ENCODE results near the gene SHROOM1. TPM values are rescaled to one million over a fixed set of nuclear protein-coding genes. Genes with fewer than 3 reads are reported as not detected.

SHROOM1 gene
- total and polyA plus RNA-seq, 2 of the 8 experiments (the other 6 are each of a cell fraction or from before 2014, with no cell fraction given): 3.9 to 5.2 TPM

- no peak overlapping the region; the same call in 1 of the 2 replicates for H3K18ac ChIP-seq (ENCODE audit: extremely low read depth, low read length)
- H3K36me3 ChIP-seq (ENCODE audit: control insufficient read depth in 2 of 4, insufficient read depth in 4 of 4, low read length in 3 of 4): peaks cover 0 to 4% (median 0%) of the 10 kb centered on the region in 4 experiments; a peak in 1 of 8 replicates
- peaks cover 34 to 54% (median 46%) of the 10 kb centered on the region in 4 experiments for H3K27me3 ChIP-seq (replicated peaks in 1 of 4; ENCODE audit: control insufficient read depth in 3 of 4, extremely low read depth in 1 of 4, insufficient read depth in 3 of 4, low read length in 3 of 4)
- H3K56ac ChIP-seq (replicated peaks; ENCODE audit: insufficient read length, low read depth, low read length): no peak overlapping the region
- H2AFZ ChIP-seq (ENCODE audit: low read length): no peak overlapping the region
- no peak overlapping the region for H2BK120ac ChIP-seq (replicated peaks; ENCODE audit: low read depth, low read length)
- no peaks in the 10 kb centered on the region for H3K79me1 ChIP-seq (ENCODE audit: low read depth, low read length)
- H2BK5ac ChIP-seq (ENCODE audit: low read depth, low read length): no peak overlapping the region
- 3% methylated on average over 40 of the region's 110 CpGs; no CpG with 5 or more reads in 1 of the 2 experiments for WGBS, 2 experiments (ENCODE audit: extremely low coverage in 1 of 2, insufficient coverage in 1 of 2, insufficient read length in 1 of 2, insufficient replicate concordance in 2 of 2, low coverage in 1 of 2, low lambda C conversion rate in 2 of 2, missing lambda C conversion rate in 1 of 2)
- peak in 1 of 2 experiments; percentile 80 for DNase-seq (ENCODE audit: low read depth in 1 of 2, low spot score in 2 of 2)
- TF ChIP-seq CTBP2 (IDR thresholded peaks at IDR 0.05; ENCODE audit: borderline replicate concordance, insufficient read depth, insufficient read length, low read length) (no peak), HDAC6 (IDR thresholded peaks at IDR 0.05; ENCODE audit: low read depth, low read length) (no peak), PHF8 (conservative IDR thresholded peaks at IDR 0.05; ENCODE audit: low read depth, low read length) (0 out of 2 replicates have a peak, but pooled peaks have one; percentile 16), MAX (IDR thresholded peaks at IDR 0.05) (peak; percentile 82), EZH2 (IDR thresholded peaks at IDR 0.05; ENCODE audit: low read depth, low read length, severe bottlenecking) (peak; percentile 54), E2F6 (IDR thresholded peaks at IDR 0.05) (peak; percentile 83)
- H2BK20ac ChIP-seq (ENCODE audit: low read length): no peak overlapping the region
- no peak overlapping the region for H2AK5ac ChIP-seq (ENCODE audit: low read depth, low read length)
- no peak for FAIRE-seq
- CTCF ChIA-PET (ENCODE audit: partially characterized antibody): interaction anchor here (0.6 to 3.2 kb wide), 16 partner anchors 9 to 287 kb away, joined by 3 to 19 read pairs (median 4); partner anchors contain the start of genes GDF9, SHROOM1 and UQCRQ
- H3K9me3 ChIP-seq (ENCODE audit: insufficient read depth in 2 of 2, low read depth in 1 of 2, low read length in 1 of 2): peaks cover 0 to 9% of the 10 kb centered on the region in 2 experiments; a peak in 2 of 4 replicates
- H3K4me2 ChIP-seq (ENCODE audit: insufficient read depth in 1 of 2, low read depth in 2 of 2, low read length in 2 of 2): peak overlapping the region; percentile 31 to 68; a peak in 3 of 4 replicates
- no peak overlapping the region for H4K91ac ChIP-seq (replicated peaks; ENCODE audit: insufficient read length, low read length)
- no peak overlapping the region for H3K27ac ChIP-seq (ENCODE audit: low read depth, low read length)
- no peak overlapping the region for H4K8ac ChIP-seq (ENCODE audit: extremely low read depth, insufficient read depth, low read length)
- H3K4ac ChIP-seq (replicated peaks; ENCODE audit: insufficient read length, low read depth, low read length): no peak overlapping the region
- peak overlapping the region; percentile 10 to 52 (median 28); a peak in 7 of 8 replicates for H3K4me3 ChIP-seq (ENCODE audit: extremely low read depth in 1 of 4, insufficient read depth in 2 of 4, low read depth in 3 of 4, low read length in 4 of 4)
- H3K4me1 ChIP-seq (replicated peaks in 1 of 4; ENCODE audit: control insufficient read depth in 3 of 4, insufficient read depth in 4 of 4, low read length in 3 of 4): peaks cover 0 to 3% (median 0%) of the 10 kb centered on the region in 4 experiments; a peak in 1 of 7 replicates
- no peak overlapping the region for H2BK12ac ChIP-seq (ENCODE audit: low read depth, low read length)
- no peak overlapping the region for H4K5ac ChIP-seq (ENCODE audit: insufficient read length, low read depth, low read length)
- H3K79me2 ChIP-seq (ENCODE audit: control insufficient read depth in 1 of 2, insufficient read depth in 2 of 2, low read length in 2 of 2): no peaks in the 10 kb centered on the region
- H3K14ac ChIP-seq (ENCODE audit: insufficient read length): no peak overlapping the region
- H4K20me1 ChIP-seq (replicated peaks in 1 of 2; ENCODE audit: control insufficient read depth in 1 of 2, insufficient read depth in 2 of 2, low read length in 2 of 2): peaks cover 0 to 5% of the 10 kb centered on the region in 2 experiments
- H2BK15ac ChIP-seq (ENCODE audit: low read length): no peak overlapping the region
- no peak overlapping the region for H3K9ac ChIP-seq (replicated peaks in 1 of 4; ENCODE audit: extremely low read depth in 1 of 4, low read depth in 3 of 4, low read length in 3 of 4)
- H3K23me2 ChIP-seq (ENCODE audit: low read depth, low read length): peaks cover 4% of the 10 kb centered on the region; the same call in 1 of the 2 replicates
- no peak overlapping the region for H3K23ac ChIP-seq (ENCODE audit: insufficient read length)
- POLR2A ChIA-PET (ENCODE audit: partially characterized antibody): interaction anchor here (0.6 to 3.2 kb wide), 7 partner anchors 9 to 68 kb away, joined by 3 to 30 read pairs (median 4); partner anchors contain the start of genes CCNI2, GDF9, SHROOM1 and UQCRQ
Measured at GRCh38 chr5:132813599-132814502, 16.6 kb downstream of the SHROOM1 start.

Data from H1 (cell line).